Measurements from ENCODE around the gene IL4R. TPM values are rescaled to one million over a fixed set of nuclear protein-coding genes. Genes with fewer than 3 reads are reported as not detected.
"Not testable (repeated sequence)": the region's sequence is repeated elsewhere in the genome, so short reads cannot be mapped to it uniquely, and the experiment has no call there.

IL4R gene
- total RNA-seq, 1 donor from 2014 or later = 23.6 TPM

- Mint-ChIP-seq H3K27me3 (peaks cover 8% of the 10 kb centered on the region), H3K36me3 (ENCODE audit: insufficient read depth) (no peaks in the 10 kb centered on the region), H3K4me3 (ENCODE audit: low read depth) (no peak overlapping the region), H3K27ac (no peak overlapping the region), H3K9me3 (ENCODE audit: low read depth) (peaks cover 4% of the 10 kb centered on the region), H3K4me1 (ENCODE audit: low read depth) (peaks cover 1% of the 10 kb centered on the region)
- no peak for TF ChIP-seq CTCF (IDR thresholded peaks at IDR 0.05; ENCODE audit: unreplicated experiment)
- DNase-seq (ENCODE audit: low spot score, unreplicated experiment) = no peak
Measured at GRCh38 chr16:27285676-27286196, 28.0 kb upstream of the IL4R start.

GRCh38 chr16:27286451-27286850 lies 27.3 kb upstream of the IL4R start:
- H3K4me3 Mint-ChIP-seq (ENCODE audit: low read depth) = no peak overlapping the region
- H3K36me3 Mint-ChIP-seq (ENCODE audit: insufficient read depth) = no peaks in the 10 kb centered on the region
- no peak for TF ChIP-seq CTCF (IDR thresholded peaks at IDR 0.05; ENCODE audit: unreplicated experiment)
- H3K27me3 Mint-ChIP-seq = peaks cover 3% of the 10 kb centered on the region
- peaks cover 1% of the 10 kb centered on the region for H3K4me1 Mint-ChIP-seq (ENCODE audit: low read depth)
- no peak overlapping the region for H3K27ac Mint-ChIP-seq
- DNase-seq (ENCODE audit: low spot score, unreplicated experiment) = no peak
- peaks cover 4% of the 10 kb centered on the region for H3K9me3 Mint-ChIP-seq (ENCODE audit: low read depth)

- Mint-ChIP-seq H3K4me1 (ENCODE audit: low read depth) (peaks cover 1% of the 10 kb centered on the region), H3K36me3 (ENCODE audit: insufficient read depth) (no peaks in the 10 kb centered on the region), H3K9me3 (ENCODE audit: low read depth) (peaks cover 4% of the 10 kb centered on the region), H3K27ac (no peak overlapping the region), H3K27me3 (peaks cover 4% of the 10 kb centered on the region), H3K4me3 (ENCODE audit: low read depth) (no peak overlapping the region)
- TF ChIP-seq CTCF (IDR thresholded peaks at IDR 0.05; ENCODE audit: unreplicated experiment) = no peak
- no peak for DNase-seq (ENCODE audit: low spot score, unreplicated experiment)
Measured at GRCh38 chr16:27287051-27287811, 26.5 kb upstream of the IL4R start.

- H3K27me3 Mint-ChIP-seq = peaks cover 4% of the 10 kb centered on the region
- no peaks in the 10 kb centered on the region for H3K36me3 Mint-ChIP-seq (ENCODE audit: insufficient read depth)
- H3K27ac Mint-ChIP-seq = no peak overlapping the region
- TF ChIP-seq CTCF (IDR thresholded peaks at IDR 0.05; ENCODE audit: unreplicated experiment) = no peak
- peaks cover 1% of the 10 kb centered on the region for H3K4me1 Mint-ChIP-seq (ENCODE audit: low read depth)
- H3K9me3 Mint-ChIP-seq (ENCODE audit: low read depth) = peaks cover 4% of the 10 kb centered on the region
- H3K4me3 Mint-ChIP-seq (ENCODE audit: low read depth) = no peak overlapping the region
- DNase-seq (ENCODE audit: low spot score, unreplicated experiment) = no peak
Measured at GRCh38 chr16:27287887-27288286, 25.9 kb upstream of the IL4R start.

GRCh38 chr16:27288313-27288712 lies 25.5 kb upstream of the IL4R start:
- not testable (repeated sequence) for H3K4me3 Mint-ChIP-seq (ENCODE audit: low read depth); H3K27ac Mint-ChIP-seq; H3K4me1 Mint-ChIP-seq (ENCODE audit: low read depth); H3K27me3 Mint-ChIP-seq; H3K9me3 Mint-ChIP-seq (ENCODE audit: low read depth); DNase-seq (ENCODE audit: low spot score, unreplicated experiment); H3K36me3 Mint-ChIP-seq (ENCODE audit: insufficient read depth)

- Mint-ChIP-seq H3K4me1 (ENCODE audit: low read depth) (peaks cover 1% of the 10 kb centered on the region), H3K4me3 (ENCODE audit: low read depth) (no peak overlapping the region), H3K36me3 (ENCODE audit: insufficient read depth) (no peaks in the 10 kb centered on the region), H3K27me3 (peaks cover 4% of the 10 kb centered on the region), H3K27ac (no peak overlapping the region), H3K9me3 (ENCODE audit: low read depth) (peaks cover 4% of the 10 kb centered on the region)
- TF ChIP-seq CTCF (IDR thresholded peaks at IDR 0.05; ENCODE audit: unreplicated experiment) = no peak
- no peak for DNase-seq (ENCODE audit: low spot score, unreplicated experiment)
Measured at GRCh38 chr16:27289669-27290068, 24.1 kb upstream of the IL4R start.
